Stimulated activated CD8-positive, alpha-beta memory T cell treated with anti-CD3 and anti-CD28 coated beads, Interleukin-4, amount 100 ng/mL, for 4 hours (primary cell): ENCODE measurements around the gene PTPRE.
"Not testable (repeated sequence)": the region's sequence is repeated elsewhere in the genome, so short reads cannot be mapped to it uniquely, and the experiment has no call there.

Experiments used
- DNase-seq, 2 donors: peaks; one replicate each; pipeline ENCODE4 v3.0.0-alpha.2; 2020; ENCODE audit warnings: low read depth in 2 of 2, low spot score in 1 of 2

Gene PTPRE

GRCh38 chr10:127978481-127978880, 71.6 kb downstream of the PTPRE start:
- no peak for DNase-seq

- DNase-seq: no peak
Measured at GRCh38 chr10:127979045-127979444, 72.1 kb downstream of the PTPRE start.

- DNase-seq: no peak
Measured at GRCh38 chr10:127979566-127979965, 72.7 kb downstream of the PTPRE start.

- DNase-seq: no peak
Measured at GRCh38 chr10:127980898-127981297, 74.0 kb downstream of the PTPRE start.

GRCh38 chr10:127982601-127983000, 75.7 kb downstream of the PTPRE start:
- no peak for DNase-seq

GRCh38 chr10:127983344-127984100, 76.6 kb downstream of the PTPRE start:
- no peak for DNase-seq

GRCh38 chr10:127984945-127985344, 78.0 kb downstream of the PTPRE start:
- DNase-seq: no peak

- DNase-seq: no peak
Measured at GRCh38 chr10:127986531-127987466, 79.9 kb downstream of the PTPRE start.

GRCh38 chr10:127987467-127988380, 80.8 kb downstream of the PTPRE start:
- no peak for DNase-seq

GRCh38 chr10:127989481-127990012, 82.6 kb downstream of the PTPRE start:
- no peak for DNase-seq

GRCh38 chr10:127990132-127990788, 83.4 kb downstream of the PTPRE start:
- DNase-seq: not testable (repeated sequence)

GRCh38 chr10:127990846-127991542, 84.1 kb downstream of the PTPRE start:
- DNase-seq: peak; percentile 16 to 22

- no peak for DNase-seq
Measured at GRCh38 chr10:127991543-127992255, 84.8 kb downstream of the PTPRE start.

- DNase-seq: no peak
Measured at GRCh38 chr10:127992376-127992775, 85.5 kb downstream of the PTPRE start.

- no peak for DNase-seq
Measured at GRCh38 chr10:127993056-127993690, 86.3 kb downstream of the PTPRE start.

GRCh38 chr10:127995939-127996338, 89.0 kb downstream of the PTPRE start:
- DNase-seq: no peak

- DNase-seq: no peak
Measured at GRCh38 chr10:127996586-127996985, 89.7 kb downstream of the PTPRE start.

GRCh38 chr10:127997271-127997670, 90.4 kb downstream of the PTPRE start:
- DNase-seq: no peak

GRCh38 chr10:127997937-127998336, 91.0 kb downstream of the PTPRE start:
- DNase-seq: no peak
